IMR-90 (cell line): ENCODE results near the gene SENP7. TPM values are rescaled to one million over a fixed set of nuclear protein-coding genes. Genes with fewer than 3 reads are reported as not detected.

Experiments used
- ATAC-seq: fragments of 200-7000 bp; cut with Tn5 transposase; 2 replicates; pipeline ENCODE4 v1.9.1; 2020; ENCODE audit warnings: low read depth, mild to moderate bottlenecking, moderate library complexity
- Bru-seq: library from RNA; stranded (reverse); fragments of 400-500 nt; gene quantifications from one replicate; lab custom pipeline; 2021; lab: Mats Ljungman, UMichigan
- BruChase-seq, 2 experiments: library from RNA; stranded (reverse); fragments of 400-500 nt; gene quantifications; one replicate each; lab custom pipeline; 2021; lab: Mats Ljungman, UMichigan
- BruUV-seq: library from RNA; stranded (reverse); fragments of 400-500 nt; replicated peaks from 2 replicates; lab custom pipeline; 2021; lab: Mats Ljungman, UMichigan
- CTCF ChIA-PET: fragments of 300-600 bp; formaldehyde crosslinking; extraction: SDS; loops from one replicate; lab custom pipeline; 2021; ENCODE audit warnings: antibody characterized with exemption; lab: Yijun Ruan, JAX
- POLR2A ChIA-PET: fragments of 300-600 bp; sonication (Branson Sonifier 250); formaldehyde crosslinking; loops from one replicate; lab custom pipeline; 2022; ENCODE audit warnings: antibody characterized with exemption; ENCODE audit not compliant: unreplicated experiment; lab: Charles Lee
- DNase-seq: peaks from one replicate; pipeline ENCODE4 v3.0.0; 2013
- H2AFZ ChIP-seq: replicated peaks from 2 replicates; pipeline ENCODE3; 2013; ENCODE audit warnings: low read length, mild to moderate bottlenecking; ENCODE audit not compliant: poor library complexity
- H2AK5ac ChIP-seq: 2 replicates; pipeline ENCODE4 v1.6.1; 2013; ENCODE audit warnings: low read depth, low read length, inconsistent platforms
- H2AK9ac ChIP-seq: replicated peaks from 2 replicates; pipeline ENCODE3; 2013; ENCODE audit warnings: mild to moderate bottlenecking, low read depth, low read length, moderate library complexity; ENCODE audit not compliant: poor library complexity
- H2BK120ac ChIP-seq: 2 replicates; pipeline ENCODE4 v1.6.1; 2013; ENCODE audit warnings: low read depth, low read length, inconsistent platforms
- H2BK15ac ChIP-seq: 3 replicates; pipeline ENCODE4 v1.6.1; 2013; ENCODE audit warnings: low read depth, low read length, inconsistent platforms
- H2BK20ac ChIP-seq: 2 replicates; pipeline ENCODE4 v1.6.1; 2013; ENCODE audit warnings: low read depth, mild to moderate bottlenecking, inconsistent platforms, low read length, moderate library complexity
- H2BK5ac ChIP-seq: 2 replicates; pipeline ENCODE4 v1.6.1; 2013; ENCODE audit warnings: mild to moderate bottlenecking, low read depth, low read length, inconsistent platforms; ENCODE audit not compliant: poor library complexity, severe bottlenecking
- H3K14ac ChIP-seq: replicated peaks from 2 replicates; pipeline ENCODE4 v1.6.1; 2013; ENCODE audit warnings: low read depth, low read length, inconsistent platforms
- H3K18ac ChIP-seq: 2 replicates; pipeline ENCODE4 v1.6.1; 2013; ENCODE audit warnings: low read depth, low read length, control low read depth
- H3K23ac ChIP-seq: 2 replicates; pipeline ENCODE4 v1.6.1; 2013; ENCODE audit warnings: low read depth, low read length, inconsistent platforms
- H3K27ac ChIP-seq: 2 replicates; pipeline ENCODE4 v1.5.1; 2013; ENCODE audit warnings: mild to moderate bottlenecking, control low read depth, low read length; ENCODE audit not compliant: insufficient read depth
- H3K27me3 ChIP-seq: 2 replicates; pipeline ENCODE4 v1.6.1; 2013; ENCODE audit warnings: low read length; ENCODE audit not compliant: control insufficient read depth, insufficient read depth
- H3K36me3 ChIP-seq: 2 replicates; pipeline ENCODE4 v1.6.1; 2013; ENCODE audit warnings: low read length, mixed read lengths; ENCODE audit not compliant: control insufficient read depth, insufficient read depth
- H3K4ac ChIP-seq: 2 replicates; pipeline ENCODE4 v1.6.1; 2013; ENCODE audit warnings: low read depth, low read length, inconsistent platforms
- H3K4me1 ChIP-seq: 2 replicates; pipeline ENCODE4 v1.6.1; 2013; ENCODE audit warnings: low read length, mixed read lengths; ENCODE audit not compliant: control insufficient read depth, insufficient read depth
- H3K4me2 ChIP-seq: 2 replicates; pipeline ENCODE4 v1.6.1; 2013; ENCODE audit warnings: low read depth, mild to moderate bottlenecking, control low read depth, low read length, moderate library complexity
- H3K4me3 ChIP-seq: 2 replicates; pipeline ENCODE4 v1.5.1; 2013; ENCODE audit warnings: low read depth, mild to moderate bottlenecking, control low read depth, low read length, moderate library complexity; ENCODE audit not compliant: insufficient read depth
- H3K56ac ChIP-seq: 2 replicates; pipeline ENCODE4 v1.6.1; 2013; ENCODE audit warnings: low read length, inconsistent platforms; ENCODE audit not compliant: insufficient read depth; ENCODE audit errors: extremely low read depth
- H3K79me1 ChIP-seq, 2 experiments: 2 replicates each; pipeline ENCODE4 v1.6.1; 2013; ENCODE audit warnings: low read length in 2 of 2, inconsistent platforms in 1 of 2, low read depth in 1 of 2
- H3K9ac ChIP-seq: 2 replicates; pipeline ENCODE4 v1.6.1; 2013; ENCODE audit warnings: low read depth, low read length, control low read depth
- H3K9me1 ChIP-seq: 2 replicates; pipeline ENCODE4 v1.6.1; 2013; ENCODE audit warnings: low read length, inconsistent platforms; ENCODE audit not compliant: insufficient read depth
- H3K9me3 ChIP-seq: 2 replicates; pipeline ENCODE4 v1.6.1; 2013; ENCODE audit warnings: low read length; ENCODE audit not compliant: control insufficient read depth, insufficient read depth
- H4K20me1 ChIP-seq: 2 replicates; pipeline ENCODE4 v1.6.1; 2013; ENCODE audit warnings: low read length, inconsistent platforms; ENCODE audit not compliant: insufficient read depth
- H4K5ac ChIP-seq: 2 replicates; pipeline ENCODE4 v1.6.1; 2013; ENCODE audit warnings: mild to moderate bottlenecking, low read depth, low read length, control low read depth
- H4K8ac ChIP-seq, 2 experiments: 2 replicates each; pipeline ENCODE4 v1.6.1; 2013; ENCODE audit warnings: low read depth in 2 of 2, low read length in 2 of 2, control low read depth in 1 of 2, inconsistent platforms in 1 of 2
- H4K91ac ChIP-seq: 2 replicates; pipeline ENCODE4 v1.6.1; 2013; ENCODE audit warnings: low read depth, low read length, inconsistent platforms; ENCODE audit not compliant: insufficient read depth
- CHD1 ChIP-seq: IDR thresholded peaks from 2 replicates; pipeline ENCODE4 v1.6.1; 2012; ENCODE audit warnings: low read depth, low read length, improper control_type of control experiment
- CTCF ChIP-seq: conservative IDR thresholded peaks from 2 replicates; pipeline ENCODE4 v1.5.1; 2012; ENCODE audit warnings: mild to moderate bottlenecking, low read depth, low read length, improper control_type of control experiment
- ELK1 ChIP-seq: fragments of 150-350 bp; IDR thresholded peaks from 2 replicates; pipeline ENCODE4 v1.6.1; 2016; ENCODE audit warnings: low read depth, mild to moderate bottlenecking, low read length, moderate library complexity, borderline replicate concordance
- FOS ChIP-seq: fragments of 150-350 bp; IDR thresholded peaks from 2 replicates; pipeline ENCODE4 v1.6.1; 2016; ENCODE audit warnings: low read depth, low read length
- MAFK ChIP-seq: IDR thresholded peaks from 2 replicates; pipeline ENCODE4 v1.6.1; 2012; ENCODE audit warnings: low read depth, low read length, improper control_type of control experiment
- MXI1 ChIP-seq: IDR thresholded peaks from 2 replicates; pipeline ENCODE4 v1.6.1; 2012; ENCODE audit warnings: low read depth, mild to moderate bottlenecking, low read length, moderate library complexity, borderline replicate concordance
- POLR2A ChIP-seq: IDR thresholded peaks from 2 replicates; pipeline ENCODE4 v1.6.1; 2012; ENCODE audit warnings: mild to moderate bottlenecking, low read depth, low read length
- RAD21 ChIP-seq: IDR thresholded peaks from 2 replicates; pipeline ENCODE4 v1.6.1; 2012; ENCODE audit warnings: low read length, improper control_type of control experiment
- RFX5 ChIP-seq: IDR thresholded peaks from 2 replicates; pipeline ENCODE4 v1.8.0; 2012; ENCODE audit warnings: low read depth, mild to moderate bottlenecking, low read length, moderate library complexity
- SMC3 ChIP-seq: fragments of 150-350 bp; IDR thresholded peaks from 2 replicates; pipeline ENCODE4 v1.6.1; 2016; ENCODE audit warnings: low read depth, mild to moderate bottlenecking, antibody characterized with exemption, low read length, moderate library complexity
- USF2 ChIP-seq: fragments of 150-350 bp; IDR thresholded peaks from 2 replicates; pipeline ENCODE4 v1.6.1; 2017; ENCODE audit warnings: mild to moderate bottlenecking, antibody characterized with exemption, low read length, low read depth
- WGBS, 2 experiments: methylation state at CpG; one replicate each; pipeline versions ENCODE4 v1.1.5 to v1.1.7; 2013; ENCODE audit warnings: missing lambda C conversion rate in 2 of 2; ENCODE audit not compliant: insufficient read length in 1 of 2; ENCODE audit errors: extremely low coverage in 2 of 2; 5-methylcytosine and 5-hydroxymethylcytosine counted together
- dilution Hi-C: fragments of 300-500 bp; cut with HindIII; formaldehyde crosslinking; loops from one replicate; pipeline ENCODE4 v1.14.3; 2018; ENCODE audit warnings: low sequenced_read_pairs; ENCODE audit not compliant: unreplicated experiment
- in situ Hi-C: fragments of 300-500 bp; cut with MboI; formaldehyde crosslinking; loops from 3 replicates; pipeline ENCODE4 v1.14.3; 2019; ENCODE audit warnings: low sequenced_read_pairs, inconsistent platforms, mixed read lengths
- intact Hi-C: fragments of 100-400 bp; cut with micrococcal nuclease; formaldehyde crosslinking; loops from 2 replicates; pipeline ENCODE4 v1.10.0; 2022
- long read RNA-seq: library from polyadenylated mRNA; unstranded; transcript quantifications from one replicate; pipeline ENCODE4 v2.0.0, GENCODE V29; 2021; ENCODE audit not compliant: unreplicated experiment
- polyA plus RNA-seq, 3 experiments: library from polyadenylated mRNA; depleted of rRNA; stranded (reverse); fragments of >200 nt; gene quantifications; 2 replicates each; pipeline ENCODE4 v1.2.3, GENCODE V29; 2012; ENCODE audit warnings: low replicate concordance in 1 of 3
- total RNA-seq: library from RNA; depleted of rRNA; stranded (reverse); fragments of >200 nt; gene quantifications from 2 replicates; pipeline ENCODE4 v1.2.3, GENCODE V29; 2012; rRNA removed

SENP7 gene
- 8.4 and 14.7 TPM in 2 replicates for total RNA-seq
- 4.4 and 5.5 TPM in 2 replicates for polyA plus RNA-seq (2012; rRNA removed)
- polyA plus RNA-seq (2012; cell fraction: cytosol; rRNA removed), result 0.20 and 0.26 TPM in 2 replicates
- 2.2 and 23.6 TPM in 2 replicates for polyA plus RNA-seq (2012; cell fraction: nucleus; rRNA removed; ENCODE audit: low replicate concordance)
- percentile 69 among the genes with signal in this experiment for Bru-seq, nascent RNA
- BruChase-seq, experiment 1, labeled RNA remaining after a 6-hour chase, result percentile 59 among the genes with signal in this experiment
- percentile 66 among the genes with signal in this experiment for BruChase-seq, experiment 2, labeled RNA remaining after a 2-hour chase
- long read RNA-seq, full-length matches to known transcripts, result 3 of 4 reads
- long read RNA-seq, partial matches to known transcripts, result 1 of 4 reads
- long read RNA-seq, other reads (novel, unspliced or antisense), result 0 of 4 reads

- Histone ChIP-seq H3K9me1 (no peaks in the 10 kb centered on the region), H2BK5ac (peak within 1 kb of the TSS; percentile 96), H4K8ac (peak within 1 kb of the TSS; percentile 98 to 100), H3K27me3 (no peaks in the 10 kb centered on the region), H4K91ac (peak within 1 kb of the TSS; percentile 88), H2BK120ac (peak within 1 kb of the TSS; percentile 79; the same call in 1 of the 2 replicates), H3K4me1 (0 out of 2 replicates have a peak, but pooled peaks cover 2% of the 10 kb centered on the region), H4K5ac (peak within 1 kb of the TSS; percentile 99), H2AK5ac (peak within 1 kb of the TSS; percentile 43; the same call in 1 of the 2 replicates), H3K9me3 (no peaks in the 10 kb centered on the region), H3K27ac (peak within 1 kb of the TSS; percentile 98), H3K18ac (peak within 1 kb of the TSS; percentile 97), H3K23ac (peak within 1 kb of the TSS; percentile 91), H2AFZ (peak within 1 kb of the TSS; percentile 95), H3K4ac (peak within 1 kb of the TSS; percentile 95), H2BK15ac (peak within 1 kb of the TSS; percentile 50; the same call in 1 of the 3 replicates), H3K9ac (peak within 1 kb of the TSS; percentile 92), H2AK9ac (peak within 1 kb of the TSS; percentile 75), H3K4me3 (peak within 1 kb of the TSS; percentile 80), H4K20me1 (no peaks in the 10 kb centered on the region), H2BK20ac (no peak within 1 kb of the TSS), H3K4me2 (peak within 1 kb of the TSS; percentile 71), H3K79me1 (peaks cover 0 to 28% of the 10 kb centered on the region in 2 experiments; a peak in 3 of 4 replicates), H3K56ac (peak within 1 kb of the TSS; percentile 93), H3K14ac (peak within 1 kb of the TSS; percentile 97), H3K36me3 (no peaks in the 10 kb centered on the region)
- DNase-seq, result peak; percentile 75
- POLR2A ChIA-PET, result interaction anchor here (0.6 to 0.7 kb wide), 2 partner anchors 114 to 524 kb away, joined by 3 to 29 read pairs; no protein-coding TSS in a partner anchor
- CTCF ChIA-PET, result interaction anchor here (0.8 to 0.9 kb wide), 3 partner anchors 10 to 61 kb away, joined by 3 read pairs; partner anchors contain the start of gene PCNP
- 0% methylated on average over 8 of the region's 54 CpGs; no CpG with 5 or more reads in 1 of the 2 experiments for WGBS, 2 experiments
- BruUV-seq, result no TSS peak
- ATAC-seq, result peak; percentile 86
- intact Hi-C loops (loop anchor here (1.0 to 2.0 kb wide), 2 partner anchors 60 to 620 kb away; no protein-coding TSS in a partner anchor), in situ Hi-C loops (no loop called here), dilution Hi-C loops (no loop called here)
- TF ChIP-seq RFX5 (no peak), USF2 (no peak), SMC3 (no peak), MAFK (no peak), CHD1 (no peak), POLR2A (no peak), ELK1 (no peak), CTCF (no peak), MXI1 (peak; percentile 77; the same call in 1 of the 2 replicates), RAD21 (no peak), FOS (no peak)
These were observed at the start of gene SENP7 for GRCh38 chr3:101512646-101513418. Gene SENP7, minus strand, starts transcription at chr3:101513212. Its CDS starts 82 bp downstream, at chr3:101513130.
